BE2C (cell line): ENCODE results near the gene CACNA1A.
"Not testable (repeated sequence)": the region's sequence is repeated elsewhere in the genome, so short reads cannot be mapped to it uniquely, and the experiment has no call there.

Experiments
- DNase-seq: peaks from one replicate; pipeline ENCODE4 v3.0.0-alpha.2; 2020
- H3K27me3 ChIP-seq: fragments of 250-450 bp; sonication (Bioruptor Pico); 2 replicates; pipeline ENCODE4 v1.5.1; 2020; ENCODE audit warnings: mild to moderate bottlenecking
- H3K36me3 ChIP-seq: fragments of 250-450 bp; sonication (Bioruptor Pico); 2 replicates; pipeline ENCODE4 v1.5.1; 2020; ENCODE audit warnings: mild to moderate bottlenecking
- H3K4me1 ChIP-seq: fragments of 250-450 bp; sonication (Bioruptor Pico); 2 replicates; pipeline ENCODE4 v1.5.1; 2020
- H3K4me3 ChIP-seq: 2 replicates; pipeline ENCODE4 v1.5.1; 2011; ENCODE audit warnings: low read depth, low read length
- H3K9me3 ChIP-seq: fragments of 250-450 bp; sonication (Bioruptor Pico); 2 replicates; pipeline ENCODE4 v1.5.1; 2020
- TF ChIP-seq, protein P1 (sequence below): IDR thresholded peaks from 2 replicates; pipeline ENCODE4 v1.5.1; 2012; ENCODE audit warnings: mild to moderate bottlenecking, low read depth, low read length

Gene CACNA1A

DNA sequence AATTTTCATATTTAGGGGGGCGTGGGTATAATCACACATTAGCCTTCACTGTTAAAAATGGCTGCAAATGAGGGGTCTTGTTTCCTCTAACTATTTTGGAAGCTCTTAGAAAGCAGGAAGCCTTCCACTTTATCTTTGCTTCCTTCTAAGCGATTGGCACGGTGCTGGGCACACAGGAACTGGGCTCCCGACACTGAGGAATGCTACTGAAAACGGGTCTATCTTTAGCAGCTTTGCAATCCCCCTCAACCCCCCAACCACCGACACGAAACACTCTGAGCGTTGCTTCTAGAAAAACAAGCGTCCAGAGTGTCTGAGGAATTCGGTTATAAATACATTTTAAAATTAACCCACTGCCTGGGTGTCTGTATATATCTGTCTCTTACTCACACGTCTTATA, 143.6 kb downstream of the CACNA1A start:
- TF ChIP-seq, protein P1, sequence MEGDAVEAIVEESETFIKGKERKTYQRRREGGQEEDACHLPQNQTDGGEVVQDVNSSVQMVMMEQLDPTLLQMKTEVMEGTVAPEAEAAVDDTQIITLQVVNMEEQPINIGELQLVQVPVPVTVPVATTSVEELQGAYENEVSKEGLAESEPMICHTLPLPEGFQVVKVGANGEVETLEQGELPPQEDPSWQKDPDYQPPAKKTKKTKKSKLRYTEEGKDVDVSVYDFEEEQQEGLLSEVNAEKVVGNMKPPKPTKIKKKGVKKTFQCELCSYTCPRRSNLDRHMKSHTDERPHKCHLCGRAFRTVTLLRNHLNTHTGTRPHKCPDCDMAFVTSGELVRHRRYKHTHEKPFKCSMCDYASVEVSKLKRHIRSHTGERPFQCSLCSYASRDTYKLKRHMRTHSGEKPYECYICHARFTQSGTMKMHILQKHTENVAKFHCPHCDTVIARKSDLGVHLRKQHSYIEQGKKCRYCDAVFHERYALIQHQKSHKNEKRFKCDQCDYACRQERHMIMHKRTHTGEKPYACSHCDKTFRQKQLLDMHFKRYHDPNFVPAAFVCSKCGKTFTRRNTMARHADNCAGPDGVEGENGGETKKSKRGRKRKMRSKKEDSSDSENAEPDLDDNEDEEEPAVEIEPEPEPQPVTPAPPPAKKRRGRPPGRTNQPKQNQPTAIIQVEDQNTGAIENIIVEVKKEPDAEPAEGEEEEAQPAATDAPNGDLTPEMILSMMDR = no peak

DNA sequence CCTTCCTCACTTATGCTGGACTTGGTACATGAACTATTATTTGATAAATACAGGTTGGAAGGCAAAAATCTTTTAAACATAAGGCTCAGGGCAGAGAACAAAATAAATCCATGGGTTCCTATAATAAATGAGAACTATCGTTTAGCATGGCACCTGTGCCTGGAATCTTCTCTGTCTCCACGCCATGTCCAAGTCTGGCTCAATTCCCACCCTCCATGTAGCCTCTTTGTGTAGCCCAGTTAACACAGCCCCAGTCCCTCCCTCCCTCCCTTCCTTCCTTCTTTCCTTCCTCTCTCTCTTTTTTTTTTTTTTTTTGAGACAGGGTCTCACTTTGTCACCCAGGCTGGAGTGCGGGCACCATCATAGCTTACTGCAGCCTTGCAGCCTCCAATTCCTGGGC, 144.6 kb downstream of the CACNA1A start:
- not testable (repeated sequence) for H3K9me3 ChIP-seq, DNase-seq
- H3K27me3 ChIP-seq = peaks cover 11% of the 10 kb centered on the region

More for the DNA sequence above, 143.6 kb downstream of the CACNA1A start:
- no peak for DNase-seq
- peaks cover 11% of the 10 kb centered on the region for H3K27me3 ChIP-seq
- no peak overlapping the region for H3K4me3 ChIP-seq
- H3K36me3 ChIP-seq = no peaks in the 10 kb centered on the region
- H3K9me3 ChIP-seq = no peaks in the 10 kb centered on the region
- H3K4me1 ChIP-seq = no peaks in the 10 kb centered on the region

GRCh38 chr19:13356686-13357280, 149.5 kb downstream of the CACNA1A start:
- Histone ChIP-seq H3K27me3 (peaks cover 31% of the 10 kb centered on the region), H3K9me3 (no peaks in the 10 kb centered on the region), H3K4me1 (no peaks in the 10 kb centered on the region), H3K36me3 (no peaks in the 10 kb centered on the region), H3K4me3 (no peak overlapping the region)
- TF ChIP-seq, protein P1 = no peak
- DNase-seq = no peak

More for the DNA sequence above, 144.6 kb downstream of the CACNA1A start:
- not testable (repeated sequence) for H3K4me1 ChIP-seq, H3K36me3 ChIP-seq, H3K4me3 ChIP-seq

GRCh38 chr19:13356185-13356584, 150.1 kb downstream of the CACNA1A start:
- no peak for DNase-seq
- Histone ChIP-seq H3K4me1 (no peaks in the 10 kb centered on the region), H3K27me3 (peaks cover 26% of the 10 kb centered on the region), H3K4me3 (no peak overlapping the region), H3K36me3 (no peaks in the 10 kb centered on the region), H3K9me3 (no peaks in the 10 kb centered on the region)
- TF ChIP-seq, protein P1 = no peak

DNA sequence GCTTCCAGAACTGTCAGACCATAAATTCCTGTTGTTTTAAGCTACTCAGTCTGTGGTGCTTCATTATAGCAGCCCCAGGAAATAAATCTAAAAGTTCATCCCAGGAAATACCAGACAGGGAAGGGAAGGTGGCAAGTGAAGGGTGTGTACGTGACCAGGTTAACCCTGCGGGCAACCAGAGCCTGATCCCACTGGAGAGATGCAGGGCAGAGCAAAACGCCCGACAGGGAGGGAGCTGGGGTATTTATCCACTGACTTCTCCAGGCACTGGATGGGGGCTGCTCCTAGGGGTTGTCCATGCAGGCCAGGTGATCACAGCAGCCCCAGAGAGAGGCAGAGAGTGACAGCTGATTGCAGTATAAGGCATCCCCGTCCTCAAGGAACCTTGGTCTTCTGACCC, 150.9 kb downstream of the CACNA1A start:
- TF ChIP-seq, protein P1 = no peak
- Histone ChIP-seq H3K27me3 (peaks cover 19% of the 10 kb centered on the region), H3K4me3 (no peak overlapping the region), H3K4me1 (no peaks in the 10 kb centered on the region), H3K36me3 (no peaks in the 10 kb centered on the region), H3K9me3 (peaks cover 2% of the 10 kb centered on the region; the same call in 1 of the 2 replicates)
- DNase-seq = no peak

DNA sequence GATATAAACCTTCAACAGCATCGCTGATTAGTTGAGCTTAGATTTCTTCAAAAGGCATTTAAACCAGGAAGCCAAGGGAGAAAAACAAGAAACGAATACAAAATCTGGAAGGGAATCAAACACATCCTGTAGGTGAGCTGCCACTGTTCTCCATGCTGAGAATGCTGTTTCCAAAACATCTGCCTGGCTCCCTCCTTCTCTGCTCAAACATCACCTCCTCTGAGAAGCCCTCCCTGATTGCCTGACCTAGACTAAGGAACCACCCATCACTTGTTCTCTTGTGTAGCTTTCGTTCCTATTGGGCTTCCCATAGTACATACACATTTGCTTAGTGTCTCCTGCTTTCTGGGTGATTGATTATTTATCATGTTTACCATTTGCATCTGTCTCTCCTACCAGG, 152.7 kb downstream of the CACNA1A start:
- TF ChIP-seq, protein P1 = no peak
- Histone ChIP-seq H3K4me3 (no peak overlapping the region), H3K4me1 (no peaks in the 10 kb centered on the region), H3K36me3 (no peaks in the 10 kb centered on the region), H3K27me3 (peaks cover 19% of the 10 kb centered on the region), H3K9me3 (peaks cover 2% of the 10 kb centered on the region; the same call in 1 of the 2 replicates)
- no peak for DNase-seq
